Activated CD4-positive, alpha-beta T cell treated with anti-CD3 and anti-CD28 coated beads for 36 hours (primary cell): ENCODE results near the gene PXDN. TPM values are rescaled to one million over a fixed set of nuclear protein-coding genes. Genes with fewer than 3 reads are reported as not detected.
"Not testable (repeated sequence)": the region's sequence is repeated elsewhere in the genome, so short reads cannot be mapped to it uniquely, and the experiment has no call there.

ENCODE experiments used
- ATAC-seq: fragments of 200-7000 bp; cut with Tn5 transposase; one replicate; pipeline ENCODE4 v1.10.0; 2021; ENCODE audit warnings: mild to moderate bottlenecking, moderate library complexity
- CTCF ChIA-PET: fragments of 350-600 bp; sonication (Branson Sonifier 250); formaldehyde crosslinking; loops from one replicate; lab custom pipeline; 2021; ENCODE audit warnings: antibody characterized with exemption; lab: Charles Lee
- POLR2A ChIA-PET: fragments of 350-600 bp; sonication (Branson Sonifier 250); formaldehyde crosslinking; loops from one replicate; lab custom pipeline; 2021; ENCODE audit warnings: antibody characterized with exemption, inconsistent platforms; lab: Charles Lee
- DNase-seq: peaks from one replicate; pipeline ENCODE4 v3.0.0-alpha.2; 2020
- H3K27ac Mint-ChIP-seq: one replicate; pipeline ENCODE4 v1.8.0; 2021; ENCODE audit warnings: mixed read lengths
- H3K27me3 Mint-ChIP-seq: one replicate; pipeline ENCODE4 v1.8.0; 2021; ENCODE audit warnings: mixed read lengths
- H3K36me3 Mint-ChIP-seq: one replicate; pipeline ENCODE4 v1.8.0; 2021; ENCODE audit warnings: low read depth, mixed read lengths
- H3K4me1 Mint-ChIP-seq: one replicate; pipeline ENCODE4 v1.8.0; 2021; ENCODE audit warnings: mixed read lengths
- H3K4me3 Mint-ChIP-seq: one replicate; pipeline ENCODE4 v1.8.0; 2021; ENCODE audit warnings: mild to moderate bottlenecking, moderate library complexity, mixed read lengths
- H3K9me3 Mint-ChIP-seq: one replicate; pipeline ENCODE4 v1.8.0; 2021; ENCODE audit warnings: low read depth, mixed read lengths
- intact Hi-C, 2 experiments: fragments of 100-400 bp; cut with DNase I in 1 of 2; cut with micrococcal nuclease in 1 of 2; formaldehyde crosslinking; loops; one replicate each; pipeline versions ENCODE4 v1.14.2 to v1.15.1; 2022 to 2024; cut with DNase I, micrococcal nuclease
- total RNA-seq, 2 experiments: library from RNA; stranded (reverse); gene quantifications; one replicate each; pipeline ENCODE4 v1.2.3, GENCODE V29; 2021

The PXDN gene
- total RNA-seq, 2 experiments from 2014 or later, result 0.37 to 0.81 TPM

- Mint-ChIP-seq H3K4me1 (no peaks in the 10 kb centered on the region), H3K27ac (no peak overlapping the region), H3K9me3 (no peaks in the 10 kb centered on the region), H3K36me3 (no peaks in the 10 kb centered on the region), H3K27me3 (peaks cover 3% of the 10 kb centered on the region), H3K4me3 (no peak overlapping the region)
- intact Hi-C loops, result no loop called here
- ATAC-seq (no peak), DNase-seq (no peak)
- ChIA-PET POLR2A (no interaction called here), CTCF (interaction anchor here (0.9 kb wide), 1 partner anchor 10 kb away, joined by 3 read pairs; no protein-coding TSS in a partner anchor)
Measured at GRCh38 chr2:1787755-1788477, 43.6 kb upstream of the PXDN start.

GRCh38 chr2:1784986-1785617 is 40.8 kb upstream of the PXDN start:
- no peak overlapping the region for H3K4me3 Mint-ChIP-seq
- no peaks in the 10 kb centered on the region for H3K36me3 Mint-ChIP-seq
- H3K27ac Mint-ChIP-seq, result no peak overlapping the region
- H3K27me3 Mint-ChIP-seq, result peaks cover 3% of the 10 kb centered on the region
- CTCF ChIA-PET, result no interaction called here
- intact Hi-C loops, result no loop called here
- POLR2A ChIA-PET, result no interaction called here
- no peaks in the 10 kb centered on the region for H3K9me3 Mint-ChIP-seq
- H3K4me1 Mint-ChIP-seq, result no peaks in the 10 kb centered on the region
- DNase-seq, result no peak
- ATAC-seq, result no peak

- intact Hi-C loops, result no loop called here
- H3K27ac Mint-ChIP-seq, result no peak overlapping the region
- ATAC-seq (no peak), DNase-seq (no peak)
- no peaks in the 10 kb centered on the region for H3K4me1 Mint-ChIP-seq
- no peak overlapping the region for H3K4me3 Mint-ChIP-seq
- no peaks in the 10 kb centered on the region for H3K36me3 Mint-ChIP-seq
- CTCF ChIA-PET, result interaction anchor here (1.1 kb wide), 1 partner anchor 14 kb away, joined by 3 read pairs; no protein-coding TSS in a partner anchor
- no peaks in the 10 kb centered on the region for H3K9me3 Mint-ChIP-seq
- H3K27me3 Mint-ChIP-seq, result peaks cover 3% of the 10 kb centered on the region
- POLR2A ChIA-PET, result no interaction called here
Measured at GRCh38 chr2:1784087-1784486, 39.8 kb upstream of the PXDN start.

GRCh38 chr2:1782514-1782913 is 38.2 kb upstream of the PXDN start:
- intact Hi-C loops, result no loop called here
- Mint-ChIP-seq H3K4me1 (no peaks in the 10 kb centered on the region), H3K27ac (no peak overlapping the region), H3K27me3 (peaks cover 2% of the 10 kb centered on the region), H3K9me3 (no peaks in the 10 kb centered on the region), H3K36me3 (no peaks in the 10 kb centered on the region), H3K4me3 (no peak overlapping the region)
- DNase-seq (no peak), ATAC-seq (no peak)
- ChIA-PET CTCF (no interaction called here), POLR2A (no interaction called here)

GRCh38 chr2:1781291-1782080 is 37.2 kb upstream of the PXDN start:
- ChIA-PET POLR2A (no interaction called here), CTCF (interaction anchor here (0.6 to 0.7 kb wide), 2 partner anchors 9 to 12 kb away, joined by 3 to 4 read pairs; no protein-coding TSS in a partner anchor)
- ATAC-seq (peak; percentile 51), DNase-seq (peak; percentile 21)
- Mint-ChIP-seq H3K36me3 (no peaks in the 10 kb centered on the region), H3K4me1 (no peaks in the 10 kb centered on the region), H3K27me3 (peaks cover 2% of the 10 kb centered on the region), H3K9me3 (no peaks in the 10 kb centered on the region), H3K27ac (no peak overlapping the region), H3K4me3 (no peak overlapping the region)
- intact Hi-C loops, result no loop called here

- no peaks in the 10 kb centered on the region for H3K36me3 Mint-ChIP-seq
- intact Hi-C loops, result no loop called here
- H3K4me1 Mint-ChIP-seq, result no peaks in the 10 kb centered on the region
- H3K27ac Mint-ChIP-seq, result no peak overlapping the region
- H3K9me3 Mint-ChIP-seq, result no peaks in the 10 kb centered on the region
- H3K4me3 Mint-ChIP-seq, result no peak overlapping the region
- ATAC-seq (no peak), DNase-seq (no peak)
- POLR2A ChIA-PET, result no interaction called here
- CTCF ChIA-PET, result no interaction called here
- peaks cover 2% of the 10 kb centered on the region for H3K27me3 Mint-ChIP-seq
Measured at GRCh38 chr2:1780693-1781092, 36.4 kb upstream of the PXDN start.

GRCh38 chr2:1780054-1780453 is 35.7 kb upstream of the PXDN start:
- CTCF ChIA-PET, H3K4me3 Mint-ChIP-seq, H3K27ac Mint-ChIP-seq, H3K4me1 Mint-ChIP-seq, H3K27me3 Mint-ChIP-seq, intact Hi-C loops, DNase-seq, POLR2A ChIA-PET, H3K9me3 Mint-ChIP-seq, H3K36me3 Mint-ChIP-seq, ATAC-seq: not testable (repeated sequence)

- Mint-ChIP-seq H3K9me3 (no peaks in the 10 kb centered on the region), H3K4me3 (no peak overlapping the region), H3K36me3 (no peaks in the 10 kb centered on the region), H3K4me1 (no peaks in the 10 kb centered on the region), H3K27ac (no peak overlapping the region), H3K27me3 (peaks cover 2% of the 10 kb centered on the region)
- POLR2A ChIA-PET, result no interaction called here
- CTCF ChIA-PET, result interaction anchor here (0.7 to 1.1 kb wide), 2 partner anchors 9 to 745 kb away, joined by 3 to 4 read pairs; no protein-coding TSS in a partner anchor
- intact Hi-C loops, result no loop called here
- no peak for ATAC-seq
- DNase-seq, result no peak
Measured at GRCh38 chr2:1778566-1778965, 34.3 kb upstream of the PXDN start.

GRCh38 chr2:1777781-1778180 is 33.5 kb upstream of the PXDN start:
- H3K36me3 Mint-ChIP-seq, result no peaks in the 10 kb centered on the region
- peaks cover 2% of the 10 kb centered on the region for H3K27me3 Mint-ChIP-seq
- no peak overlapping the region for H3K27ac Mint-ChIP-seq
- ChIA-PET CTCF (interaction anchor here (0.7 to 1.1 kb wide), 3 partner anchors 8 to 746 kb away, joined by 3 to 4 read pairs (median 3); no protein-coding TSS in a partner anchor), POLR2A (no interaction called here)
- ATAC-seq (no peak), DNase-seq (no peak)
- H3K4me3 Mint-ChIP-seq, result no peak overlapping the region
- no peaks in the 10 kb centered on the region for H3K4me1 Mint-ChIP-seq
- no peaks in the 10 kb centered on the region for H3K9me3 Mint-ChIP-seq
- intact Hi-C loops, result no loop called here

GRCh38 chr2:1777156-1777555 is 32.8 kb upstream of the PXDN start:
- no peaks in the 10 kb centered on the region for H3K9me3 Mint-ChIP-seq
- no peak overlapping the region for H3K27ac Mint-ChIP-seq
- ChIA-PET POLR2A (no interaction called here), CTCF (no interaction called here)
- no peaks in the 10 kb centered on the region for H3K36me3 Mint-ChIP-seq
- H3K4me3 Mint-ChIP-seq, result no peak overlapping the region
- intact Hi-C loops, result no loop called here
- no peaks in the 10 kb centered on the region for H3K4me1 Mint-ChIP-seq
- ATAC-seq (no peak), DNase-seq (no peak)
- peaks cover 2% of the 10 kb centered on the region for H3K27me3 Mint-ChIP-seq

- no peak for ATAC-seq
- no peaks in the 10 kb centered on the region for H3K9me3 Mint-ChIP-seq
- H3K4me1 Mint-ChIP-seq, result no peaks in the 10 kb centered on the region
- ChIA-PET POLR2A (no interaction called here), CTCF (no interaction called here)
- no peaks in the 10 kb centered on the region for H3K36me3 Mint-ChIP-seq
- no peak overlapping the region for H3K4me3 Mint-ChIP-seq
- no peak for DNase-seq
- peaks cover 2% of the 10 kb centered on the region for H3K27me3 Mint-ChIP-seq
- intact Hi-C loops, result no loop called here
- no peak overlapping the region for H3K27ac Mint-ChIP-seq
Measured at GRCh38 chr2:1775511-1776035, 31.3 kb upstream of the PXDN start.
